Nephron (organoid): ENCODE data around the gene CLEC4A.
"Not testable (repeated sequence)": the region's sequence is repeated elsewhere in the genome, so short reads cannot be mapped to it uniquely, and the experiment has no call there.

ENCODE experiments used
- H3K27ac Mint-ChIP-seq, 3 experiments: 2 replicates each; pipeline ENCODE4 v1.8.0; 2020; ENCODE audit warnings: mixed read lengths in 3 of 3, mild to moderate bottlenecking in 2 of 3, moderate library complexity in 1 of 3
- H3K27me3 Mint-ChIP-seq: 2 replicates; pipeline ENCODE4 v1.8.0; 2021; ENCODE audit warnings: low read depth, mild to moderate bottlenecking, moderate library complexity, mixed read lengths
- H3K36me3 Mint-ChIP-seq: 2 replicates; pipeline ENCODE4 v1.8.0; 2020; ENCODE audit warnings: low read depth, mixed read lengths
- H3K4me1 Mint-ChIP-seq: 2 replicates; pipeline ENCODE4 v1.8.0; 2020; ENCODE audit warnings: mixed read lengths
- H3K4me3 Mint-ChIP-seq, 3 experiments: 2 replicates each; pipeline ENCODE4 v1.8.0; 2020; ENCODE audit warnings: mild to moderate bottlenecking in 3 of 3, mixed read lengths in 3 of 3, moderate library complexity in 2 of 3
- H3K9me3 Mint-ChIP-seq: 2 replicates; pipeline ENCODE4 v1.8.0; 2020; ENCODE audit warnings: mixed read lengths
- TF ChIP-seq, protein P1 (sequence below), 3 experiments: fragments of 200-600 bp; sonication (generic); IDR thresholded peaks; one replicate each; pipeline ENCODE4 v1.5.0; 2021; ENCODE audit warnings: antibody characterized with exemption in 3 of 3; ENCODE audit not compliant: unreplicated experiment in 3 of 3

CLEC4A gene

DNA sequence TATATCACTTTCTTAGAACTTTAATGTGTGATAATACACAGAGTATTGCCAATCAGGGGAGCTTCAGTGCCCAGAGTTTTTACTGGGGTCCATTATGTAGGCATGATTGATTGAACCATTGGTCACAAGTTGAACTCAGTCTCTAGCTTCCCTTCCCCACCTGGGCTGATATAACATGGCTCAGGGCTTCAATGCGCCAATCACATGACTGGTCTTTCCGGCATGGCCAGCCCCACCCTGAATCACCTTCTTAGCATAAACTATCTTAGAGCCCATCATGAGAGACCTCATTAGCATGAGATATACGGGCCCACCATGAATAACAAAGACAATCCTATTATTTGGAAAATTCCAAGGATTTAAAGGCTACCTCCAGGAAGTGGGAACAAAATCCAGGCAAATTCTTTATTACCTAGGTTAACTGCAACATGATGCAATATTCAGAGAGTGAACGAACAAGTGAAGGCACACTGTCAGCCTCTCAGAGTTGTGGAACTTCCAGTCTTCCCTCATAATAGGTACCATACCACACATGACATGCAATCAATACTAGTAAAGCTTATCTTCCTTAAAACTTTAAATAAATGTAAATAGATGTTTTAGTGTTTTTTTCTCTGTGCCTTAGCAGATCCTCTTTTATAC is 3.2 kb upstream of the CLEC4A start:
- H3K4me1 Mint-ChIP-seq: no peaks in the 10 kb centered on the region
- H3K4me3 Mint-ChIP-seq: no peak overlapping the region
- TF ChIP-seq, protein P1, sequence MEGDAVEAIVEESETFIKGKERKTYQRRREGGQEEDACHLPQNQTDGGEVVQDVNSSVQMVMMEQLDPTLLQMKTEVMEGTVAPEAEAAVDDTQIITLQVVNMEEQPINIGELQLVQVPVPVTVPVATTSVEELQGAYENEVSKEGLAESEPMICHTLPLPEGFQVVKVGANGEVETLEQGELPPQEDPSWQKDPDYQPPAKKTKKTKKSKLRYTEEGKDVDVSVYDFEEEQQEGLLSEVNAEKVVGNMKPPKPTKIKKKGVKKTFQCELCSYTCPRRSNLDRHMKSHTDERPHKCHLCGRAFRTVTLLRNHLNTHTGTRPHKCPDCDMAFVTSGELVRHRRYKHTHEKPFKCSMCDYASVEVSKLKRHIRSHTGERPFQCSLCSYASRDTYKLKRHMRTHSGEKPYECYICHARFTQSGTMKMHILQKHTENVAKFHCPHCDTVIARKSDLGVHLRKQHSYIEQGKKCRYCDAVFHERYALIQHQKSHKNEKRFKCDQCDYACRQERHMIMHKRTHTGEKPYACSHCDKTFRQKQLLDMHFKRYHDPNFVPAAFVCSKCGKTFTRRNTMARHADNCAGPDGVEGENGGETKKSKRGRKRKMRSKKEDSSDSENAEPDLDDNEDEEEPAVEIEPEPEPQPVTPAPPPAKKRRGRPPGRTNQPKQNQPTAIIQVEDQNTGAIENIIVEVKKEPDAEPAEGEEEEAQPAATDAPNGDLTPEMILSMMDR (IDR thresholded peaks at IDR 0.05; ENCODE audit: unreplicated experiment in 3 of 3): no peak
- no peaks in the 10 kb centered on the region for H3K36me3 Mint-ChIP-seq
- H3K27ac Mint-ChIP-seq: no peak overlapping the region
- H3K9me3 Mint-ChIP-seq: no peaks in the 10 kb centered on the region
- H3K27me3 Mint-ChIP-seq: no peaks in the 10 kb centered on the region

DNA sequence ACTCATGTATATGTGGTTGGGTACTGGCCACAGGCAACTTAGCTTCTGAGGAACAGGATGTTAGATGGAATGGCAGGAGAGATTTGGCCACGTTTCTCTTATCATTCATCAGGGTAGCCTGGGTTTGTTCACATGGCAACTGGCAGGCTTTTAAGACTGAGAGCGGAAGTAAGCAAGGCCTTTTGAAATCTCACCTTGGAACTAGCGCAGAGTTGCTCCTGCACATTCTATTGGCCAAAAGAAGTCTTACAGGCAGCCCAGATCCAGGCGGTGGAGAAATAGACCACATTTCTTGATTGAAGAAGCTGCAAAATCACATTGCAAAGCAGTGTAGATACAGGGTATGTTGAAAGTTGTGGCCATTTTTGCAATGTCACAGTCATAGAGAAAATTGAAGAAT is 3.7 kb downstream of the CLEC4A start:
- H3K9me3 Mint-ChIP-seq: no peaks in the 10 kb centered on the region
- H3K27me3 Mint-ChIP-seq: no peaks in the 10 kb centered on the region
- H3K36me3 Mint-ChIP-seq: peaks cover 13% of the 10 kb centered on the region
- H3K4me3 Mint-ChIP-seq: no peak overlapping the region
- no peaks in the 10 kb centered on the region for H3K4me1 Mint-ChIP-seq
- no peak overlapping the region for H3K27ac Mint-ChIP-seq
- TF ChIP-seq, protein P1 (IDR thresholded peaks at IDR 0.05; ENCODE audit: unreplicated experiment in 3 of 3): no peak

DNA sequence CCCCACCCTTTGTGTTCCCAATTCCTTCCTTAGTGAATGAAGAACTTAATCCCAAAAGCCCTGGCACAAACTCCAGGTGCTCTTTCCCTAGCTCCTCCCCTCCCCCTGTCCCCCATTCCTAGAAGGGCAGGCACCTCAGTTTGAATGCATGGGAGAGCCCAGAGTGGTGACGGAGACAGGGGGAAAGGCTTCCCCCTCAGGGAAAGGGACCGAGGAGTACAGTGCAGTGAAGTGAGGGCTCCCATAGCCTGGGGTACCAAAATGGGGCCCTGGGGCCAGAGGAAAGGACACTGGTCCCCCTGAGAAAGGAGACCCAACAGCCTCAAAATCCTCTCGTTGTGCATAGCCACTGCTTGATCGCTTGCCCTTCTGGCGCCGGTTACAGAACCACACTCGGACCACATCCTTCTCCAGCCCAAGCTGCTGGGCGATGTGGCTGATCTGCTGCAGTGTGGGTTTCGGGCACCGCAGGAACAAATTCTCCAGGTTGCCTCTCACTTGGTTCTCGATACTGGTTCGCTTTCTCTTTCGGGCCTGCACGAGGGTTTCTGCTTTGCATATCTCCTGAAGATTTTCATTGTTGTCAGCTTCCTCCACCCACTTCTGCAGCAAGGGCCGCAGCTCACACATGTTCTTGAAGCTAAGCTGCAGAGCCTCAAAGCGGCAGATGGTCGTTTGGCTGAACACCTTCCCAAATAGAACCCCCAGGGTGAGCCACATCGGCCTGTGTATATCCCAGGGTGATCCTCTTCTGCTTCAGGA is 10.4 kb downstream of the CLEC4A start:
- not testable (repeated sequence) for H3K27me3 Mint-ChIP-seq, H3K4me3 Mint-ChIP-seq, H3K4me1 Mint-ChIP-seq, H3K9me3 Mint-ChIP-seq, H3K27ac Mint-ChIP-seq
- H3K36me3 Mint-ChIP-seq: peaks cover 11% of the 10 kb centered on the region

DNA sequence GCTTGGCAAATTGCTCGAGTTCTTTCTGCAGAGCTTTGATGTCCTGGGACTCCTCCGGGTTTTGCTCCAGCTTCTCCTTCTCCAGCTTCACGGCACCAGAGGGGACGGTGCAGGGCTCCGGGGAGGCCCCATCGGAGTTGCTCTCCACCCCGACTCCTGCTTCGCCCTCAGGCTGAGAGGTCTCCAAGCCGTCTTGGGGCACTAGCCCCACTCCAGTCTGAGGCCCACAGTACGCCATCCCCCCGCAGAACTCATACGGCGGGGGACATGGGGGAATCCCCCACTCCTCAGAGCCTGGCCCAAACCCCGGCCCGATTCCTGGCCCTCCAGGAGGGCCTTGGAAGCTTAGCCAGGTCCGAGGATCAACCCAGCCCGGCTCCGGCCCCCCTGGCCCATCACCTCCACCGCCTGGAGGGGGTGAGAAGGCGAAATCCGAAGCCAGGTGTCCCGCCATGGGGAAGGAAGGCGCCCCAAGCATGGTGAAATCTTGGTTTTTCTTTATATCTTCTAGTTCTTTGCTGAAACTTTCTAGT is 11.0 kb downstream of the CLEC4A start:
- not testable (repeated sequence) for H3K4me1 Mint-ChIP-seq, H3K27me3 Mint-ChIP-seq, H3K9me3 Mint-ChIP-seq, H3K27ac Mint-ChIP-seq, H3K4me3 Mint-ChIP-seq
- H3K36me3 Mint-ChIP-seq: peaks cover 11% of the 10 kb centered on the region

DNA sequence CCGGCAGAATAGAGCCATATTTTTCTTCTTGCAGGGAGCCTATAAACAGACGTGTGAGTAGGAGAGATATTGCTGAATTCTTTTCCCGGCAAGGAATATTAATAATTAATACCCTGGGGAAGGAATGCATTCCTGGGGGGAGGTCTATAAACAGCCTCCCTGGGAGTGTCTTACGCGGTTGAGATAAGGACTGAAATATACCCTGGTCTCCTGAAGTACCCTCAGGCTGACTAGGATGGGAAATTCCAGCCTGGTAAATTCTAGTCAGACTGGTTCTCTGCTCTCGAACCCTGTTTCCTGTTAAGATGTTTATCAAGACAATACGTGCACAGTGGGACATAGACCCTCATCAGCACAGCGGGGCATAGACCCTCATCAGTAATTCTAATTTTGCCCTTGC is 18.2 kb downstream of the CLEC4A start:
- H3K4me3 Mint-ChIP-seq, H3K27me3 Mint-ChIP-seq, H3K27ac Mint-ChIP-seq, H3K9me3 Mint-ChIP-seq, H3K4me1 Mint-ChIP-seq: not testable (repeated sequence)
- H3K36me3 Mint-ChIP-seq: peaks cover 28% of the 10 kb centered on the region

DNA sequence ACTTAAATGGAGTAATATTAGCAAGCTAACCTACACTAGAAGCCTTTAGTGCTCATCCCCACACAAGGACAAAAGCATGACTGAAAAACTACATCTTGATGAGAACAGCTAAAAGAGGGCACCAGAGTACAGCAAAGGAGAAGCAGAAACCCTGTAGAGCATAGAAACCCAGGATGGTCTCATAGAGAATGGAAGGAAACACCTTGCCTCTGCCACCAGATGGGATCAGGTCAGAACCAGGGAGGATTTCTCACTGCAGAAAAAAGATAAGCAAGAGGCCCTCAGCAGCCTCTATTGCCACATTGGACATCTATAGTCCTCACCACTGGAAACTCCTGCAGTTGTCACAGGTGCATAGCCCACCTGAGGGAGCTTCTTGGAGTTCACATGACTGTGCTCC is 19.8 kb downstream of the CLEC4A start:
- H3K27me3 Mint-ChIP-seq: peaks cover 8% of the 10 kb centered on the region
- H3K36me3 Mint-ChIP-seq: peaks cover 28% of the 10 kb centered on the region
- H3K4me3 Mint-ChIP-seq: no peak overlapping the region
- peaks cover 8% of the 10 kb centered on the region for H3K9me3 Mint-ChIP-seq
- H3K27ac Mint-ChIP-seq: no peak overlapping the region
- TF ChIP-seq, protein P1 (IDR thresholded peaks at IDR 0.05; ENCODE audit: unreplicated experiment in 3 of 3): no peak
- no peaks in the 10 kb centered on the region for H3K4me1 Mint-ChIP-seq

DNA sequence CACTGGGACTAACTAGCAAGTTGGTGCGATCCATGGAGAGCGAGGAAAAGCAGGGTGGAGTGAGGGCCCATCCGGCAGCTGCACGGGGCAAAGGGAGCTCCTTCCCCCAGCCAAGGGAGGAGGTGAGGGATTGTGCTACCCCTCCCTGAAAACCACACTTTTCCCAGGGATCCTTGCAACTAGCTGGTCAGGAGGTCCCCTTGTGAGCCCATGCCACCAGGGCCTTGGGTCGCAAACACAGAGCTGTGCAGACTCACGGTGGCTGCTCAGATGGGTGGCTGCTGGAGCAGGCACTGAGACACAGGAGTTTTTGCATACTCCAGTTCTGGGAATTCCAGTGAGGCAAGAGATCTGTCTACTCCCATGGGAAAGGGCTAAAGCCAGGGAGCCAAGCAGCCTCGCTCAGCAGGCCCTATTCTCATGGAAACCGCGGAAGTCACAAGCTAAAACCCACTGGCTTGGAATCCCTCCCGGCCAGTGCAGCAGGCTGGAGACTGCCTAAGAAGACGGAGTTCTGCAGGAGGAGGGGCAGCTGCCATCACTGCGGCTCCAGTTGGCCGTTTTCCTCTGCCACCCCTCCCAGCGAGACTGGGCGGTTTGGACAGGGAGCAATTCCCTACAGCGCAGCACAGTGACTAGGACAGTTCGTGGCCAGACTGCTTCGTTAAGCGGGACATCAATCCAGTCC is 22.5 kb downstream of the CLEC4A start:
- Mint-ChIP-seq H3K9me3 (peaks cover 10% of the 10 kb centered on the region), H3K4me3 (peak overlapping the region in 1 of 3 experiments; percentile 19), H3K36me3 (peaks cover 13% of the 10 kb centered on the region), H3K27ac (no peak overlapping the region), H3K4me1 (no peaks in the 10 kb centered on the region), H3K27me3 (peaks cover 8% of the 10 kb centered on the region)
- TF ChIP-seq, protein P1 (IDR thresholded peaks at IDR 0.05; ENCODE audit: unreplicated experiment in 3 of 3): no peak
